ENCODE measurements around the gene ENOX1. TPM values are rescaled to one million over a fixed set of nuclear protein-coding genes. Genes with fewer than 3 reads are reported as not detected.

Gene ENOX1
- total RNA-seq, 3 donors from 2014 or later (not counting 1 experiment from before 2014, with no cell fraction given) = not detected

DNA sequence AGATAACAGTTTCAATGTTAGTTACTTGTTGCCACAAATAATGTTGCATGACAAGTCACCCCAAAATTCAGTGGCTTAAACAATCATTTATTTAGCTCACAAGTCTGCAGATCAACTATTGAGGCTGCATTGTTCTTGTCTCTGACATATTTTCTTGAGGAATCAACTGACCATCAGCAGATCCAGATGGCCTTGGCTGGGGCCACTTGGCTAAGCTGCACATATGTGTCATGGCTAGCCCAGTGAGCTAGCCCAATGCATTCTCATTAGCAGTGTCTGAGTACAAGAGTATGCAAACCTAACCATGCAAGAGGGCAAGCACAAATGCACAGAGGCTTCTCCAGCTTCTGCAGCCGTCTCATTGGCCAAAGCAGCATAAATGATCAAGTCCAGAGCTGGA lies 583.0 kb downstream of the ENOX1 start:
- DNase-seq (no peak), ATAC-seq (no peak)
- Histone ChIP-seq H3K27me3 (ENCODE audit: control insufficient read depth, insufficient read depth, low read length) (no peaks in the 10 kb centered on the region), H3K4me3 (ENCODE audit: low read length) (no peak overlapping the region), H3K4me1 (ENCODE audit: control insufficient read depth, insufficient read depth, low read length) (no peaks in the 10 kb centered on the region), H3K9me3 (ENCODE audit: control insufficient read depth, insufficient read depth, low read length) (no peaks in the 10 kb centered on the region), H3K27ac (ENCODE audit: low read length) (no peak overlapping the region), H3K36me3 (ENCODE audit: control insufficient read depth, insufficient read depth, low read length) (no peaks in the 10 kb centered on the region)
- no peak overlapping the region for H3K4me3 Mint-ChIP-seq
- TF ChIP-seq, protein P1, sequence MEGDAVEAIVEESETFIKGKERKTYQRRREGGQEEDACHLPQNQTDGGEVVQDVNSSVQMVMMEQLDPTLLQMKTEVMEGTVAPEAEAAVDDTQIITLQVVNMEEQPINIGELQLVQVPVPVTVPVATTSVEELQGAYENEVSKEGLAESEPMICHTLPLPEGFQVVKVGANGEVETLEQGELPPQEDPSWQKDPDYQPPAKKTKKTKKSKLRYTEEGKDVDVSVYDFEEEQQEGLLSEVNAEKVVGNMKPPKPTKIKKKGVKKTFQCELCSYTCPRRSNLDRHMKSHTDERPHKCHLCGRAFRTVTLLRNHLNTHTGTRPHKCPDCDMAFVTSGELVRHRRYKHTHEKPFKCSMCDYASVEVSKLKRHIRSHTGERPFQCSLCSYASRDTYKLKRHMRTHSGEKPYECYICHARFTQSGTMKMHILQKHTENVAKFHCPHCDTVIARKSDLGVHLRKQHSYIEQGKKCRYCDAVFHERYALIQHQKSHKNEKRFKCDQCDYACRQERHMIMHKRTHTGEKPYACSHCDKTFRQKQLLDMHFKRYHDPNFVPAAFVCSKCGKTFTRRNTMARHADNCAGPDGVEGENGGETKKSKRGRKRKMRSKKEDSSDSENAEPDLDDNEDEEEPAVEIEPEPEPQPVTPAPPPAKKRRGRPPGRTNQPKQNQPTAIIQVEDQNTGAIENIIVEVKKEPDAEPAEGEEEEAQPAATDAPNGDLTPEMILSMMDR (IDR thresholded peaks at IDR 0.05) = no peak
- no peaks in the 10 kb centered on the region for H3K4me1 Mint-ChIP-seq
- intact Hi-C loops (cut with micrococcal nuclease) = no loop called here
- H3K27ac Mint-ChIP-seq = no peak overlapping the region
- WGBS (ENCODE audit: insufficient coverage) = 70% methylated on average over 1 of the region's 1 CpG
- H3K9me3 Mint-ChIP-seq = no peaks in the 10 kb centered on the region
- H3K36me3 Mint-ChIP-seq = no peaks in the 10 kb centered on the region
- H3K27me3 Mint-ChIP-seq (ENCODE audit: low read depth in 2 of 2) = peaks cover 5 to 7% of the 10 kb centered on the region in 2 donors

DNA sequence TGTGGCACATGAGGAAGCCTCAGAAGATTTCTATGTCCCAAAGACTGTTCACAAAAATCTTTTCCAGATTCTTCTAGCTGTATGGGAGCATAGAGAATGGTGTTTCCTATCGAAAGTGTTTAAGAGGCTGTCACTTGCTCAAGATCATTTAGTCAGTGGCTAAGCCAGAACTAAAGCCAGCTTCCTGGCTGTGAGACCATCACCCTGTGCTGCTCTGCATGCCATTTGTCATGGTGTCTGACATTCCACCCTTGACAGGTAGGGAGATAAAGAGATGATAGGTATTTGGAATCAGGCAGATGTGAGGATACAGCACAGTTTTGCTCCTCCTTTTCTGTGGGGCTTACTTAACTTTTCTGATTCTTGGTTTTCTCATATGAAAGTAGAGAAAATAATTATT lies 586.0 kb downstream of the ENOX1 start:
- H3K4me3 Mint-ChIP-seq = no peak overlapping the region
- ATAC-seq (no peak), DNase-seq (no peak)
- H3K27me3 Mint-ChIP-seq (ENCODE audit: low read depth in 2 of 2) = peaks cover 10 to 23% of the 10 kb centered on the region in 2 donors
- WGBS (ENCODE audit: insufficient coverage) = 100% methylated on average over 1 of the region's 1 CpG
- TF ChIP-seq, protein P1 (IDR thresholded peaks at IDR 0.05) = no peak
- Histone ChIP-seq H3K27me3 (ENCODE audit: control insufficient read depth, insufficient read depth, low read length) (no peaks in the 10 kb centered on the region), H3K36me3 (ENCODE audit: control insufficient read depth, insufficient read depth, low read length) (no peaks in the 10 kb centered on the region), H3K9me3 (ENCODE audit: control insufficient read depth, insufficient read depth, low read length) (no peaks in the 10 kb centered on the region), H3K27ac (ENCODE audit: low read length) (no peak overlapping the region), H3K4me3 (ENCODE audit: low read length) (no peak overlapping the region), H3K4me1 (ENCODE audit: control insufficient read depth, insufficient read depth, low read length) (no peaks in the 10 kb centered on the region)
- no peaks in the 10 kb centered on the region for H3K4me1 Mint-ChIP-seq
- no peaks in the 10 kb centered on the region for H3K9me3 Mint-ChIP-seq
- intact Hi-C loops (cut with micrococcal nuclease) = no loop called here
- no peak overlapping the region for H3K27ac Mint-ChIP-seq
- H3K36me3 Mint-ChIP-seq = no peaks in the 10 kb centered on the region

DNA sequence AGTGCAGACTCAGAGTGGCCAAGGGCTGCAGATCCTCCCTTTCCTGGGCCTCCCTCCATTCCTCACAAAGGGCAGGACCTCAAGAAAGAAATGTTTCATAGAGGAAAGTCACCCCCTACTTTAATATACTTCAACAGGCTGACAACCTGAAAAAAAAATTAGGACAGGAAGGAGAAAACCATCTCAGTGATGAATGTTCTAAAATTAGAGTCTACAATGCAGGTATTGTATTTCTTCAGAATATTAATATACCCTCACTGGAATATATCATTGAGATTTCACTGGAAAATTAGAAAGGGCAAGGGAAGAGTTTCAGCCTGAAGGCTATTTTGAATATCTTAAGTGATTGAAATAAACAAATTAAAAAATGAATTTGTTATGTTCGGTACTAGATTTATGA lies 586.5 kb downstream of the ENOX1 start:
- Mint-ChIP-seq H3K36me3 (no peaks in the 10 kb centered on the region), H3K9me3 (no peaks in the 10 kb centered on the region), H3K4me1 (no peaks in the 10 kb centered on the region), H3K27me3 (ENCODE audit: low read depth in 2 of 2) (peaks cover 10 to 27% of the 10 kb centered on the region in 2 donors), H3K27ac (no peak overlapping the region), H3K4me3 (no peak overlapping the region)
- ATAC-seq = no peak
- Histone ChIP-seq H3K27ac (ENCODE audit: low read length) (no peak overlapping the region), H3K36me3 (ENCODE audit: control insufficient read depth, insufficient read depth, low read length) (no peaks in the 10 kb centered on the region), H3K27me3 (ENCODE audit: control insufficient read depth, insufficient read depth, low read length) (no peaks in the 10 kb centered on the region), H3K9me3 (ENCODE audit: control insufficient read depth, insufficient read depth, low read length) (no peaks in the 10 kb centered on the region), H3K4me3 (ENCODE audit: low read length) (no peak overlapping the region), H3K4me1 (ENCODE audit: control insufficient read depth, insufficient read depth, low read length) (no peaks in the 10 kb centered on the region)
- no peak for DNase-seq
- WGBS (ENCODE audit: insufficient coverage) = 91% methylated on average over 1 of the region's 1 CpG
- TF ChIP-seq, protein P1 (IDR thresholded peaks at IDR 0.05) = no peak
- intact Hi-C loops (cut with micrococcal nuclease) = no loop called here

DNA sequence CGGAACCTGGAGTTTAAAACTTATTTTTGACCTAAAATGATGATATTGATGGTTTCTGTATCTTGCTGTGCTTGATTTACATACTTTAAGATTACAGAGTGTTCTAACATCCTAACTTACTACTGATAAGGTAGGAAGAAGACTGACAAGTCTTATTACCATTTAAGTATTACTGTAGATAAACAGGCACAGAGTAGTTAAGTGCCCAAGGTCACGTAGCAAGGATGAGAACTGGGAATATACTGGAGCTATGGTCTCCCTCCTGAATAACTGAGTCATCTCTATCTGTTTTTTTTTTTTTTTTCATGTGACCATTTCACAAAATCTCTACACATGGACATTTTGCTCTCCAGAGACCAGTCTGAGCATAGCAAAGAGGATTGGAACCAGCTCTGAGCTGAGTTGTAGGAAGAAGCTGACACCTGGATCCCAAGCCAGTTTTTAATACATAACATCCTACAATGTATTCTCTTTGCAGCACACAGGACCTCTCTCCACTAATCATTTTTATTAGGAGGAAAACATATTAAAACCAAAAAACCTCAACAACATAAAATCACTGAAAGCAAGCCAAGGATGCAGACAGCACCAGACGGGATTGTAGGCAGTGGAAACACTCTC lies 589.9 kb downstream of the ENOX1 start:
- Mint-ChIP-seq H3K9me3 (no peaks in the 10 kb centered on the region), H3K4me1 (no peaks in the 10 kb centered on the region), H3K27ac (no peak overlapping the region), H3K36me3 (no peaks in the 10 kb centered on the region), H3K4me3 (no peak overlapping the region), H3K27me3 (ENCODE audit: low read depth in 2 of 2) (peaks cover 10 to 36% of the 10 kb centered on the region in 2 donors)
- 95% methylated on average over 2 of the region's 3 CpGs for WGBS (ENCODE audit: insufficient coverage)
- TF ChIP-seq, protein P1 (IDR thresholded peaks at IDR 0.05) = no peak
- H3K4me3 ChIP-seq (ENCODE audit: low read length) = no peak overlapping the region
- intact Hi-C loops (cut with micrococcal nuclease) = no loop called here
- no peaks in the 10 kb centered on the region for H3K9me3 ChIP-seq (ENCODE audit: control insufficient read depth, insufficient read depth, low read length)
- H3K4me1 ChIP-seq (ENCODE audit: control insufficient read depth, insufficient read depth, low read length) = no peaks in the 10 kb centered on the region
- H3K27ac ChIP-seq (ENCODE audit: low read length) = no peak overlapping the region
- ATAC-seq (no peak), DNase-seq (no peak)
- no peaks in the 10 kb centered on the region for H3K36me3 ChIP-seq (ENCODE audit: control insufficient read depth, insufficient read depth, low read length)
- H3K27me3 ChIP-seq (ENCODE audit: control insufficient read depth, insufficient read depth, low read length) = no peaks in the 10 kb centered on the region
